GM18507 (cell line): Measurements from ENCODE around the gene KRT14.
A peak's percentile ranks its signal among the peaks of the same experiment; 100 is the strongest.
"Not testable (repeated sequence)": the region's sequence is repeated elsewhere in the genome, so short reads cannot be mapped to it uniquely, and the experiment has no call there.

Source experiments
- DNase-seq: peaks from one replicate; pipeline ENCODE4 v3.0.0; 2011; ENCODE audit warnings: low read depth; ENCODE audit not compliant: insufficient read length; ENCODE audit errors: extremely low spot score
- FAIRE-seq: peaks from 2 replicates; lab custom pipeline; 2011; peaks lifted over from hg19 to GRCh38; lab: Jason Lieb, UNC

Gene KRT14

DNA sequence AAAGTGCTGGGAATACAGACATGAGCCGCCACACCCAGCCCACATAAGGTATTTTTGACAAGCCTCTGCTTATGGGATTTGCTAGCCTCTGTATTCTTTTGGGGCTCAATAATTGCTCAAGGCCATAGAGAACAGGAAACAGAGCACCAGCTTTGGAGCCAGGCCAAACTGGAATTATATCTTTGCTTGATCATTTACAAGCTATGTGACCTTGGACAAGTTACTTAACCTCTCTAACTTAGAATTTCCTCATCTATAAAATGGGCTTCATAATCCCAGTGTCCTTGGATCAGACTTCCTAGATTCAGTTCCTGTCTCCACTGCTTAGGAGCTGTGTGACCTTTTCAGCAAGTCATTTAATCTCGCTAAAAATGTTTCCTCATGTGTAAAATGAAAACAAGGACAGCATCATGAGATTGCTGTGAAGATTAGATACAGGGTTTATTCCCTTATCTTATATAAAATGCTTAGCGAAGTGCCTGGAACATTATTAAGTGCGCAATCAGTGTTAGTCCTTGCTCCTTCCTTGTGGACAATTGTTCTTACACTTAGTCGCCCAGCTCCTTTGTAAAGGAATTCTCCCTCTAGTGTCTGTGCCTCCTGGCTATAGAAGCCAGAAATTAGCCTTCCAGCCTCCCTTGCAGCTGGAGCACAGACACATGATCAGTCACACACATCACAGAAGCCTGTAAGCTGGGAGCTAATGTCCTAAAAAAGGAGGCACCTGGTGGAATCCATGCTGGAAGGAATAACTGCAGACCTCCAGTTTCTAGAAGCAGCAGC is 31.4 kb downstream of the KRT14 start:
- FAIRE-seq = no peak
- DNase-seq = no peak

- FAIRE-seq = no peak
Observed at GRCh38 chr17:41553987-41554680, 32.6 kb downstream of the KRT14 start.

GRCh38 chr17:41553176-41553575 is 33.5 kb downstream of the KRT14 start:
- FAIRE-seq (no peak), DNase-seq (no peak)

More at GRCh38 chr17:41553987-41554680, 32.6 kb downstream of the KRT14 start:
- no peak for DNase-seq

DNA sequence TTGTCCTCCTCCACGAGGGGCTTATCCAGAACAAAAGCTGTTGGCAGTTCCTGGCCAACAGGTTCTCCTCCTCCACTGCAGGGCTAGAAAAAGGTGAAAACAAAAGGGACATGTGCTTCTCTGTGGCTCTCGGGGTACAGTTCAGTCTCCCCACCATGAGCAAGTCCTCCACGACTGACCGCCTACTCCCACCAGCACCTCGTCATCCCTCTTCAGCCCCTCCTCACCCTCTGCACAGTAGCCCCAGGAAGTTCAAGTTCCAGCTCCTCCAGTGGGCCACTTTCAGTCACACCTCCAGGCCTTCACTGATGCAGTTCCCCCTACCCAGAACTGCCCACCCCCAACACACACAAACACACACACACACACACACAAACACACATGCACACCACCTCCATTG is 34.2 kb downstream of the KRT14 start:
- DNase-seq = no peak
- FAIRE-seq = no peak

DNA sequence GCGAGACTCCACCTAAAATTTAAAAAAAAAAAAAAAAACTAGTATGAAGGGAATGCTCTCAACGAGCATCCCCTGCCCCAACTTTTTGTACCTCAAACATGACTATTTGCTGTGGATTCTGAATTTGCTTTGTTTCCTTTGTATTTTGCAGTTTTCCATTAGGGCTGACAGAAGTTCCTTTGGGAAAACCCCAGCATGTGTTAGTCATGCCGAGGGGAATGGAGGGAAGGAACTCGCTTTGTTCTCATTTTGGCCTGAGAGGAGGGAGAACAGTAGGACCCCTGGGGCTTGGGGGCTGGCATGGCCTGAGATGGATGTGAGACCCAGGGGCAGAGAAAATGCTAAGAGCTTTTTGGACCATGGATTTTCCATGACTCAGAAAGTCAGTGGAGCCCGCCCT is 35.3 kb downstream of the KRT14 start:
- no peak for FAIRE-seq
- DNase-seq = no peak

DNA sequence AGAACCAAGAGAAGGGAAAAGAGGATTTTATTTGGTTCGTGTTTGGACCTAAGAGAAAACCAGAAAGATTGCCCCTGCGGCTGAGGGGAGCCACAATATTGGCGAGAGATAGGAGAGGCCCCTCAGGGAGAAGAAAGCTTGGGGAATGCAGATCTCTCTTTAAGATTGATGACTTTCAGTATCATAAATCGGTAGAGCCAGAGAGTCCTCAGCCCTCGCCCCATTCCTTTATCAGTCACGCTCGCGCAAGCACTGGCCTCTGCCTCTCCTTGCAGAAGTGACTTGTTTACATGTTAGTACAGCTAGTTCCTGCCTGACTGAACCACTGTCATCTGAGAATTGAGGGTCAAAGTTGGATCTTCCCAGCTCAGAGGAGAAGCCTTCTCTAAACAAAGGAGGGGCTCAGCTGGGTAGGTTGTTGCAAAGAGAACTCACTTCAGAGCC is 37.1 kb downstream of the KRT14 start:
- FAIRE-seq (no peak), DNase-seq (no peak)

DNA sequence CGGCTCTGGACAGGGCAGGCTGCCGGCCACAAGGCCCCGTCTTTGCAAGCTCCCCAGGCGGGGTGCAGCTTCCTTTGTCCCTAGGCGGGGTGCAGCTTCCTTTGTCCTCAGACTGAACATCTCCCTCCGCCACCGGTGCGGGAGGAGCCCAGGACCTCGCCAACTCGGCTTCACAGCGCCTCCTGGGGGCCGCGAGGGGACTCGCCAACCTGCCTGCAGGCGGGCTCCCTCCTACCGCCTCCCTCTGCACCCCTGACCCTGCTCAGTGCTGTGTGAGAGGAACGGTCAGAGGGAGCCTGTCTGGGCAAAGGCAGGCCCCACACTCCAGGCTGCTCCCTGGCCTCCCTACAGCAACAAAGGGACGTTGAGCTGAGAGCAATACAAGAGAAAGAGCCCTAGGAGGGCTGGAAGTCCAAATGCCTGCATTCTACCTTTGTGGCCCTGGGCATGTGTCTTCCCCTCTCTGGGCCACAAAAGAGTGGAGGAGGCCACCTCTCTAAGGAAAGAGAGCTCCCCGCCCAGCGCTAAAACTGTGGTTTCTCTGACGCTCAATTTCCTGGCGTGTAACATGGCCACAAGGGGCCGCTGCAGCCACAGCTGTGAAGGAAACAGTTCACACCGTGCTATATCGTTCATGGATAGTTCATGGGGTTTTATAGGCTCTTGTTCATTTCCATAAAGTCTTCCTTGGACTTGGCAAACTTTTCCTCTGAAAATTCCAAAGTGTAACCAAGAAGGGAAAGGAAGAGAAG is 37.7 kb downstream of the KRT14 start:
- DNase-seq = peak; percentile 65
- peak; percentile 84 for FAIRE-seq

GRCh38 chr17:41547921-41548843 is 38.5 kb downstream of the KRT14 start:
- DNase-seq (no peak), FAIRE-seq (no peak)

- DNase-seq (no peak), FAIRE-seq (no peak)
Observed at GRCh38 chr17:41547378-41547841, 39.3 kb downstream of the KRT14 start.

DNA sequence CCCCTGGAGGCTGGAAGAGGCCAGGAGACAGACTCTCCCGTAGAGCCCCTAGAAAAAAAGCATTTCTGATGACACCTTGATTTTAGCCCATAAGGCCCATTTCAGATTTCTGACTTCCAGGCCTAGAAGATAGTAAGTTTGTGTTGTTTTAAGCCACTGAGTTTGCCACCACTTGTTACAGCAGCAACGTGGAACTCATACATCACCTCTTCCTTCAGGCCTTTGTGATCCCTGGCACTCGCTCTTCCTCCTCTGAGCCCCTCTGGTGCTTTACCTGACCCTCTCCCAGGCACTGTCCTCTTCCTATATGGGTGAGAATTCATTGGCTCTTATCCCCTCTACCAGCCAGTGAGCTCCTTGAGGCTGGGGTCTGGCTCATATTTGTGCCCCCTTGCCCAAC is 39.9 kb downstream of the KRT14 start:
- DNase-seq (no peak), FAIRE-seq (no peak)

- DNase-seq (no peak), FAIRE-seq (no peak)
Observed at GRCh38 chr17:41545829-41546410, 40.8 kb downstream of the KRT14 start.

DNA sequence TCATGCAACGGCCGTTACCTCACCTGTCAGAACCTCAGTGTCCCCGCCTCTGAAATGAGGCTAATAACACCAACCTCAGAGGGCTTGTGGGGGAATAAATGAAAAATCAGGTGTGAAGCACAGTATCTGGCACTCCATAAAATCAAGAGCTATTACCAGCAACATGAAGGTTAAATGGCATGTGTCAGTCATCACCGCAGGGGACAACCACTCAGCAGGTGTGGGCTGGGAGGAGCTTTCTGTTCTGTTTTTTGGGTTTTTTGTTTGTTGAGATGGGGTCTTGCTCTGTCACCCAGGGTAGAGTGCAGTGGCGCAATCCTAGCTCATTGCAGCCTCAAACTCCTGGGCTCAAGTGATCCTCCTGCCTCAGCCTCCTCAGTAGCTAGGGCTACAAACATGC is 41.8 kb downstream of the KRT14 start:
- DNase-seq = no peak
- no peak for FAIRE-seq

- no peak for FAIRE-seq
Observed at GRCh38 chr17:41544491-41544892, 42.2 kb downstream of the KRT14 start.

DNA sequence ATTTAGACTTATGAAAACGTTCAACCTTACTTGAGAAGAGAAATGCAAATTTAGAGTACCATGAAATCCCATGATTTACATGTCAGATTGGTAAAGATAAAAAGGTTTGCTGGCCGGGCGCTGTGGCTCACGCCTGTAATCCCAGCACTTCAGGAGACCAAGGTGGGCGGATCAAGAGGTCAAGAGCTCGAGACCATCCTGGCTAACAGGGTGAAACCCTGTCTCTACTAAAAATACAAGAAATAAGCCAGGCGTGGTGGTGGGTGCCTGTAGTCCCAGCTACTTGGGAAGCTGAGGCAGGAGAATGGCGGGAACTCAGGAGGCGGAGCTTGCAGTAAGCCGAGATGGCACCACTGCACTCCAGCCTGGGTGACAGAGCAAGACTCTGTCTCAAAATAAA is 43.9 kb downstream of the KRT14 start:
- not testable (repeated sequence) for DNase-seq, FAIRE-seq

More at GRCh38 chr17:41544491-41544892, 42.2 kb downstream of the KRT14 start:
- DNase-seq = no peak

GRCh38 chr17:41542357-41542756 is 44.3 kb downstream of the KRT14 start:
- DNase-seq (no peak), FAIRE-seq (no peak)

GRCh38 chr17:41540921-41541625 is 45.6 kb downstream of the KRT14 start:
- DNase-seq = no peak
- no peak for FAIRE-seq

GRCh38 chr17:41539979-41540701 is 46.6 kb downstream of the KRT14 start:
- DNase-seq (no peak), FAIRE-seq (no peak)

DNA sequence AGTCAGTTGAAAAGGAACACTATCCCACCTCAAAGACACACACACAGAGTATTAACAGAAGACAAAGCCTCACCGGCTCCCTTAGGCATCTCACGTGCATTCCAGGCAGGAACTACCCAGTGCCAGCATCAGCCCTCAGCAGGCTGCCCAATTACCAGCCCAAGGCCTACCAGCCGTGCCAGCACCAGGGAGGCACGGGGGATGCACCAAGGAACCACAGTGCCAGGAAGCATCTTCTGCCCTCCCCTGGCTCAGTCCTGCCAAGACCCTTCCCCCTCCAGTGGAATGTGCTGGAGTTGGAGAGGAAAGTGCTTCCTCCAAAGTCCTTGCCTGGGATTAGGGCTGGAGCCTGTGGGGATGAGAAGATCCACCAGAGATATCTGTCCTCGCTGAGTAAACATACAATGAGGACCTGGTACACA is 47.6 kb downstream of the KRT14 start:
- no peak for FAIRE-seq
- DNase-seq = no peak
